ENCODE data around the gene LRIT3.

LRIT3 gene, protein sequence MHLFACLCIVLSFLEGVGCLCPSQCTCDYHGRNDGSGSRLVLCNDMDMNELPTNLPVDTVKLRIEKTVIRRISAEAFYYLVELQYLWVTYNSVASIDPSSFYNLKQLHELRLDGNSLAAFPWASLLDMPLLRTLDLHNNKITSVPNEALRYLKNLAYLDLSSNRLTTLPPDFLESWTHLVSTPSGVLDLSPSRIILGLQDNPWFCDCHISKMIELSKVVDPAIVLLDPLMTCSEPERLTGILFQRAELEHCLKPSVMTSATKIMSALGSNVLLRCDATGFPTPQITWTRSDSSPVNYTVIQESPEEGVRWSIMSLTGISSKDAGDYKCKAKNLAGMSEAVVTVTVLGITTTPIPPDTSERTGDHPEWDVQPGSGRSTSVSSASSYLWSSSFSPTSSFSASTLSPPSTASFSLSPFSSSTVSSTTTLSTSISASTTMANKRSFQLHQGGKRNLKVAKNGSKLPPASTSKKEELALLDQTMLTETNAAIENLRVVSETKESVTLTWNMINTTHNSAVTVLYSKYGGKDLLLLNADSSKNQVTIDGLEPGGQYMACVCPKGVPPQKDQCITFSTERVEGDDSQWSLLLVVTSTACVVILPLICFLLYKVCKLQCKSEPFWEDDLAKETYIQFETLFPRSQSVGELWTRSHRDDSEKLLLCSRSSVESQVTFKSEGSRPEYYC

DNA sequence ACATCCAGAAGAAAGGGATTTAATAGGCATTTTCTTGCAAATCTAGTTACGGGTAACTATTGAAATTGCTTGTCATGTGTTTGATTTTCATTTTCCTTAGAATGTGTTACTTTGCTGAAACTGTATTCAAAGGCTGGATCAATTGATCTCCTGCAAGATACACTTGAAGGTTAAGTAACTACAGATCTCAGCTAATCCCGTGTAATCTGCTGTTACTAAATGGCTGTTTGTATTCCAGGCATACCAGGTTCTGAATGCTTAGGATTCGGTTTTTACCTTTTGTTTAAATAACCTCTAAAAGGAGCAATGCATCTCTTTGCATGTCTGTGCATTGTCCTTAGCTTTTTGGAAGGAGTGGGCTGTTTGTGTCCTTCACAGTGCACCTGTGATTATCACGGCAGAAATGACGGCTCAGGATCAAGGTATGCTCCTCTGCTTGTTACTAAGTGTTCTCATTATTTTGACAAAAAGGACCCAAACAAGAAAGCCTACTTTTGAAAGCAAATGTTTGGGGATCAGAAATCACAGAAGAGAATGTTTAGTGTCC is at the start of gene LRIT3:
LRIT3 (plus strand) TSS at position 212 of the 547 bp plus-strand sequence; CDS start at position 307, 95 bp downstream.
- DNase-seq: no peak

DNA sequence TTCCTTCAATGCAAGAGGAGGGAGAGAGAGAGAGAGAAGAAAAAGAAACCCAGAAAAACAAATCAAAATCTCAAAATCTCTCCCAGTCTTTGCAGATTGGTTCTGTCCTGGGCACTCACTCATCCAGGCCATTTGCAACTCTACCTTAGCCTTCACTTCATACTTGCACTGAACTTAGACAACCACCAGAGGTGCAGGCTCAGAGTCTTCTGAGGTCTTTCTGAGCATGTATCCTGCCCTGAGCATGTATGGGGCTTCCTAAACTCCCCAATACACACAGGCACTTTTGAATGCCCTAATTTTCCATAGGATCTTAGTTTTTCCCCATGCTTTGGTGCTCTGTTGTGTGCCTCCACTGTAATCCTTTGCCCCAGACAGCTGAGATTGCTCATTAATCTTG is 49.0 kb upstream of the LRIT3 start:
- no peak for DNase-seq

DNA sequence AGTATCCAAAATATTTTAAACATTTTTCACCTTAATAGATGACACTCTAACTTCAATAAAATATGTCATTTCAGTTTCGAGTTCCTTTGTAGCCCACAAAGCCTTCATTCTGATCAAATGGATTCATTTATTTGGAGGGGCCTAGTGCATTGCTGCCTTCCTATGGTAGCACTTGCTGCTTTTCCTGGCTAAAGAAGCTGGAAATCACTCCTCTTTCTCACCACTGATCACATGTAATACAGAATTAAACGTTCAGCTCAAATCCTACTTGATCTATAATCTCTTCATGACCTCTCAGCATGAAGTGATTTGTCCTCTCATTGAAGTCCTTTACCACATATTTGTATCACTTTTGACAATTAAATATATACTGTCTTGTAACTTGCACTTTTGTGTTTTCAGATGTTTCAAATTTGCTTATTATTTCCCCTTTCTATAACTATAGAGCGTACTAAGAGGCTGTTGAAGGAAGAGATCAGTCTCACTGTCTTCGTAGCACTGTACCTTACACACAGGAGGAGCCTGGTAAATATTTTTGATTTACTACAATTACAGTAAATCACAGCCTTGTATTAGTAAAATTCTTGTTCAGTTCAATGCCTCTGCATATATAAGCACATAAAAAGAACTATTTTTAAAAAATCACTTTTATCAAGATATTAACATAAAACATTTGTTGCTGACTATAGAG is 46.7 kb upstream of the LRIT3 start:
- no peak for DNase-seq

DNA sequence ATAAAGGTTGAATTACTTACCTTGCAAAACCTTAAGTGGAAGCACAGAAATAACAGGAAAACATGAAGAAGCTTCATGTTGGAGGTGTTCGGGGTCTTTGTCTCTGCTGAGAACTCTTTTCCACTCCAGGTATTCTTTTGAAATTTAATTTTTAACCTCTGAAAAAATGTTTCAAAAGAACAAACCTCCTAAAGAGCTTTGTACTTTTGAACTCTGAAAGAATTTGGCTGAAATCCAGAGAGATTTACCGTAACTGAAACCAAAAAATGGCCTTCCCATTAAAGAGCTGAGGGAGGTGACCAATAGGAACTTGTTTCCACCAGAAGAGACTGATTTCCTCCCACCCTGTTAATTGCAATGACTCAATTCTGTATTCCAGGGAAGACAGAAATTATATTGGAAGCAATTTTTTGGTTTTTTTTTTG is 46.0 kb upstream of the LRIT3 start, which contains the start of gene CFI:
CFI (minus strand) TSS at position 105 of the 425 bp plus-strand sequence; CDS start at position 77, 28 bp downstream.
- no peak for DNase-seq

DNA sequence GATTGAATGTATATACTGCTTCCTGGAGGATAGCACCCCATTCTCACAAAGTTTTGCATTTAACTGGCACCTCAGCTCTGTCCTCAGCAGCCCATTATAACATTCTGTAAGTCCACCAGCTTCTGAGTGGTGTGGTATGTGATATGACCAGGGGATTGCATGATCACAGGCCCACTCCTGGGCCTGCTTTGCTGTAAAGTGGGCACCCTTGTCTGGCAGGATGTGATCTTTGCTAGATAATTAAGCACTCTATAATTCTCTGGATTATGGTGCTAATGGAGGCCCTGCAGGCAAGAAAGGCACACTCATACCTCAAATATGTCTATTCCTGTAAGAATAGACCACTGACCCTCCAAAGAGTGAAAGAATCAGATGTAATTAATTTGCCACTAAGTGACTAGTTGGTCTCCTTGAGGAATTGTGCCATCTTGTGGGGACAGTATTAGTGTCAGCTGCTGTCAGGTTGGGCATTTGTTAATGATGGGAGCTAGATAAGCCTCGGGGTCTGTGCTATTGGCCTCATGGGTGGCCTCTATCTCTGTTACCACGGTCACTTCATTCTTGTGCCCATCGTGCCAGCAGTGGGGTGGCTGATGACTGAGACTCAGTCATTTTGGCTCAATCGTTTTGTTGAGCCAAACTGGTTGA is 43.9 kb upstream of the LRIT3 start:
- DNase-seq: no peak

DNA sequence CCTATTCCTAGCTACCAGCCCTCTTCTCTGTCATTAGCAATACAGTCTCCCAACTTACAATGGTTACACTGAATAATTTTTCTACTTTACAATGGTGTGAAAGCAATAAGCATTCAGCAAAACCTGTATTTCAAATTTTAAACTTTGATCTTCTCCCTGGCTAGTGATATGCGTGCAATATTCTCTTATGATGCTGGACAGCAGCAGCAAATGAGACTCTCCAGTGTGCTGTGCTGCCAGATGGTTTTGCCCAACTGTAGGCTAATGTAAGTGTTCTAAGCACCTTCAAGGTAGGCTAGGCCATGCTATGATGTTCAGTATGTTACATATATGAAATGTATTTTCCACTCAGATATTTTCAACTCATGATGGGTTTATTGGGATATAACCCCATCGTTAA is 38.3 kb upstream of the LRIT3 start:
- no peak for DNase-seq

DNA sequence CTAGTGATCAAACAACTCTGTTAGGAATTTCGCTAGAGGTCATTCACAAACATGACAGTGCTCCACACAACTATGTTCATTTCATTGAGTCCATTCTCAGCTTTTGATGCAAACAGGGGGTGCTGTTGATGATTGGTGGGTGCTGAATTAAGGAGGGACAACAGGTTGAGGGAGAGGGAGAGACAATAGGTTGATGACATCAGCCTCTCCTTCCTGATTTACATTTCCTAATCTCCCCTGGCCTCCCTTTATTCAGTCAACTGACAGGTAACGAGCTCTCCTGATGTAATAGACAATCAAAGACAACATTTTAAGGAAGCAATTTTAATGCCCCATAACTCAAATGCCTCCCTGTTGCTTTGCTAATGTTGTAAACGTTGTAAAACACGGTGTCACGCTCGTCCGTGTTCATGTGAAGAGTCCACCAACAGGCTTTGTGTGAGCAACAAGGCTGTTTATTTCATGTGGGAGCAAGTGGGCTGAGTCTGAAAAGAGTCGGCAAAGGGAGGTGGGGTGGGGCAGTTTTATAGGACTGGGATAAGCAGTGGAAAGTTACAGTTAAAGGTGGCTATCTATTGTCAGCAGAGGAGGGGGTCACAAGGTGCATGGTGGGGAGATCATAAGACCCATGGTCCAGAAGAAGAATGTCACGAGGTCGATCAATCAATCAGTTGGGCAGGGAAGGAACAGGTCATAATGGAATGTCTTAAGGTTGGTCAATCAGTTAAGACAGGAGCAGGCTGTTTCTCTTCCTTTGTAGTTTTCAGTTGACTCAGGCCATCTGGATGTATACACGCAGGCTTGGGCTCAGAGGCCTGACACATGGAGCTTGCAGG is 37.1 kb upstream of the LRIT3 start:
- no peak for DNase-seq

DNA sequence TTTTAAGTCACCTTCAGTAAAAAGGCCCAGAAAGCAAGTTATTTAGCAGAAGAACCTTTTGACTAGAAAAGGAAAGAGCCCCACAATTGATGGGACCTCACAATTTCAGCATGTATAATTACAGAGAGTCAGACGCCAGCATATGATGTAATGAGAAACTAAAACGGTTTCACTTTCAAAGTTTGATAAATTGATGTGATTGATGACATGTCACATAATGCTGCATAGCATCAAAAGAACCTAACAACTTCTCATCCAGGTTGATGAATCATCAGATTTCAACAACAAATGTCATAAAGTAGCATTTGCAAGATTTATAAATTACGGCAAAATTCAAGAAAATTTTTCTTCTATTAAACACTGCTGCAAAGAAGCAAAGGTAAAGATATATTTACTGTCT is 36.2 kb upstream of the LRIT3 start:
- DNase-seq: no peak

DNA sequence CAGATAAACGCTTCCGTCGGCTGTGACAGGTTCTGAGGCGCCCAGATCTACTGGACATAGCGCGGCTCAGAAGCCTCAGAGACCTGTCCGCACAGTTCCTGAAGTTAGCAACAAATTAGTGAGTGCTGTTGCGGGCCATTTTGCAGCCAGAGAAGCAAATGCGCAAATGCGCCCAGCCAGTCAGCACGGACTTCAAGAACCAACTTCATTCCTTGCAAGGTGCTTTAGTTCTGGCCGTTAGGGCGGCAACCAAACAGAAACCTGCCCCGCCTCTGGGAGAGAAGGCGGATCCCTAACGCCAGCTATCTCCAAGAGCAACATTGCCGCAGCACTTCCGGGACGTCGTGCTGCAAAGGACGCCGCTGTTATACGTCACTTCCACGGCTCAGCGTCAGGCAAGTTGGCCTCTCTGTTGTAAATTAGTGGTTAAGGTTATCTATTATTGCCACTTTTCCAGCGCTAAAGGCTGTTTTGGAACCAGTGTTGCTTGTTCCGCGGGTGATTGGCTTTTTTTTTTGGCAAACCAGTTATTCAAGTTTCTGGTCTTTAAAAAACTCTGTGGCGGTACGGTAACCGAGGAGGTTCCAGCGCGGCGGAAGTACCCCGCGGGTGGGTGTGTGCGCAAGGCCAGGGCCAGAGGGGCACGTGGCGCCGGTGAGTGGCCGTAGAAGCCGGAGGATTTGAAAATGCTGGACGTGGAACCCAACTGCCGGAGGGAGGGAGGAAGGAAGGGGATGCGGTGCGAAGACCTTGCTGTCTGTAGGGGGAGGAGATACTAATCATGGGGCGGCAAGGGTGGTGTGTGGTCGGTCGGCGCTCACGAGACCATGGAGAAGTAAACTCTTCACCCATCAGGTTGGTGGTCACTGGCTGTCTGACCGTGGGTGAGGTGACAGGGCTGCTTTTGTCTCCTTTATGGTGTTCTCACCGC is 32.5 kb upstream of the LRIT3 start, which contains the start of gene GAR1:
GAR1 (plus strand) TSS at position 612 of the 931 bp plus-strand sequence. CDS start 403 bp downstream, outside the sequence.
- peak; percentile 78 for DNase-seq

DNA sequence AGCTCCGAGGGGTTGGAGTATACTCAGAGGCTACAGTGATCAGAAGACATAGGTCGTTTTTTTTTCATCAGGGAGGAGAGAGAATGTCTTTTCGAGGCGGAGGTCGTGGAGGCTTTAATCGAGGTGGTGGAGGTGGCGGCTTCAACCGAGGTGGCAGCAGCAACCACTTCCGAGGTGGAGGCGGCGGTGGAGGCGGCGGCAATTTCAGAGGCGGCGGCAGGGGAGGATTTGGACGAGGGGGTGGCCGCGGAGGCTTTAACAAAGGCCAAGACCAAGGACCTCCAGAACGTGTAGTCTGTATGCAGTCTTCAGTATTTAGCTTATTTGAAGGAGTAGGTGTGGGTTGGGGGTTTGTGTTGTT is 31.8 kb upstream of the LRIT3 start:
- peak; percentile 46 for DNase-seq

DNA sequence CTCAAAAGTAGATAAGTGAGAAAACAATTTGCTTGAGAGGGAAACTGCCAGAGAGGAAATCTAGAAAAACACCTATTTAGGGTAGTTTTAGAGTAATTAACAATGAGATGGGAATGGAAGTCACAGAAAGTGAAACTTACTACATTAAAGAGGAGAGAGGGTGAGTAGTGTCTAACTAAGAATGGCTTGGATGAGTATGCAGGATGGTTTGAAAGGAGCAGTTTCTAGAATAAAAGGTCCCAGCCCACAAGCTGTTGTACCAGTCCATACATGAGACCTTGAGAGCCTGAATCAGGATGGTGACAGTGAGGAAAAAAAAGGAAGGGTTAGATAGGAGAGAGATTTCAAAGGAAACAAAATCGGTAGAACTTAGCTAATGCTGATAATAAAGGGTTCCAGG is 31.0 kb upstream of the LRIT3 start:
- DNase-seq: no peak

DNA sequence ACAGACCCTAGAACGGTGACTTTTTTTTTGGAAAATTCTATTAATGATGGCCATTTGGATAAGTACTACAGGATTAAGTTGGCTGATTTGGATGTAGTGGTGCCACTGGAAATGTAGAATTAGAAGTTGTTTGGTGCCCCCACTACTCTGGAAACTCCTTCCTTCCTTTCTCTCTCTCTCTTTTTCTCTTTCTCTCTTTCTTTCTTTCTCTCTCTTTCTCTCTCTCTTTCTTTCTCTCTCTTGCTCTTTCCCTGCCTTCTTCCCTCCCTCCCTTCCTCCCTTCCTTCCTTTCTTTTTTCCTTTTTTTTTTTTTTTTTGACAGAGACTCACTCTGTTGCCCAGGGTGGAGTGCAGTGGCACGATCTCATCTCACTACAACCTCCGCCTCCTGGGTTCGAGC is 29.6 kb upstream of the LRIT3 start:
- DNase-seq: no peak

DNA sequence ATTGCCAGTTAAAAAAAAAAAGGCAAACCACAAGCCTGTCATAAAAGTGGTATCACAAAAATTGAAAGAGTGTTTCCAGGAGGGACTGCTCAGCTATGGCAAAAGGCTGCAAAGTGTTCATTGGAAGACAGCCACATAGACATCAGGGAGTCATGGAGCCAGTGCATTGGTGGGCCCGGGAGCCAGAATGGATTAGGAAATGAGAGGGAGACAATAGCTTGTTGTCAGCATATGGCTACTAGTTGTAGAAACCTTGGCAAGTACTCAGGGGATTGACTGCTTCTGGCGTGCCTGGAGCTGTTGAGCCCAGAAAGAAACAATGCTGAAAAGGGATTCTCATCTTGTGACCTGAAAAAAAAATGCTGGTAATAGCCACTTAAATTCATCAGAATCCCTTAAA is 27.3 kb upstream of the LRIT3 start:
- no peak for DNase-seq

DNA sequence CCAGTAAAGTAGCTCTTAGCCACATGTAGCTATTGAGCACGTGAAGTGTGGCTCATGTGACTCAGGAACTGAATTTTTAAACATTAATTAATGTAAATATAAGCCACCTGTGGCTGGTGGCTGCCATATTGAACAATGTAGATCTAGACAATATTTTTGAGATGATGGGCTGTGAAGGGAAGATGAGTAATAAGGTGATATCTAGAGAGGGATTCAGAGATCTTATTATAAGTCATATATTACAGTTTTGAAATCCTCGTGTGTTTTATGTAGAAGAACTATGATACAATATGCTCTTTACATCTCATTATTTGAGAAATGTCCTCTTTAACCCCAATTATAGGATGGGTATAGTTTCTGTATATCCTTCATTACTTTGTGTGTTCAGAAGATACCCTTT is 26.7 kb upstream of the LRIT3 start:
- no peak for DNase-seq

DNA sequence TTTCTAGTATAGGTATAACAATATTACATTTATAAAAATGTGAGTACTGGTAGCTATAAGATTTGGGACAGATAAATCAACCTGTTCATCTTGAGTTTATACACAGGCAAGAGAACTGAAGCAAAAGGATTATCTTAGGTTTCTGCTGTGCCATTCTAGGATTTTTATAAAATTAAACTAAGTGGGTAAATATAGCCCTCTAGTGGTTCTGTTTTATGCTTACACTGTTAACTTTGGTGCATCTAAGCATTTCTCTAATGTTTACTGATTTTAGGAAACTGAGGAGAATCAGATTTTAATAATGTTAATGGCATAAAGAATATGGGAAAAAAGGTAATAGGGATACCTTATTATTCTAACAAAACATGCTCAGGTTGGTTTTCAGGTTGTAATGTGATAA is 21.2 kb upstream of the LRIT3 start:
- no peak for DNase-seq

DNA sequence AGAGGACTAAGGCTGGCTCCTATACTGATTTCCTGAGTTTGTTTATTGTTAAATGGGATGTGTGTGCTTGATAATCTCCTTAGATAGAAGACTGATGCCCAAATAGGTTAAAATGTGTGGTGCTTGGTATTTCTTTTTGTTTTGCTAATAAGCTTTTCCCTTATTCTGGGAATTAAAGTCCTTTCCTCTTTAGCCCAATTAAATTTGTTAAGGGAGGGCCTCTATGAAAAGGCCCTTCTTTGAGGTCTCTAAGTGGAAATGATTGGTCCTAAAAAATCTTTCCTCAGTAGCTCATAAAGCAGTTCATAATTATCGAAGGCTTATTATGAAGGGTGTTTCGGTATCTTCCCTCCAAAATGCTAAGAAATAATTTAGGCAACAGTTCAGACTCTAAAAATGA is 20.2 kb upstream of the LRIT3 start, which contains the start of gene RRH:
RRH (plus strand) TSS at position 301 of the 400 bp plus-strand sequence; CDS start at position 357, 56 bp downstream.
- DNase-seq: no peak

DNA sequence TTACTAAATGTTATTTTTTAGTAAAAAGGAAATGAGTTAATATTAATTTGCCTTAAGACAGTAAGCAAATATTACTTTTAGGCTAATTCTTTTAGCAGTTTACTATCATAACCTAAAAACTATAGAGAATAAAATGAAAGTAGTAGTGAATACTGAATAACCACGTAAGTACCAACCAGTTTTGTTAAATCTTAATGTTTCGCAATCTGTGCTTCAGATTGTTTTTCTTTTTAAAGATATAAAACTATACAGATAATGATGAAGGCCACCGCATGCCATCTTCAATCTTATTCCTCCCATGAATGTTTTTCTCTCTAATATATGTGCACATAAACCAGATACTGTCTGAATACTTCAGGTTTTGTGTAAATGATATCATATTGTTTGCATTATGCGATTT is 14.2 kb upstream of the LRIT3 start:
- DNase-seq: no peak

DNA sequence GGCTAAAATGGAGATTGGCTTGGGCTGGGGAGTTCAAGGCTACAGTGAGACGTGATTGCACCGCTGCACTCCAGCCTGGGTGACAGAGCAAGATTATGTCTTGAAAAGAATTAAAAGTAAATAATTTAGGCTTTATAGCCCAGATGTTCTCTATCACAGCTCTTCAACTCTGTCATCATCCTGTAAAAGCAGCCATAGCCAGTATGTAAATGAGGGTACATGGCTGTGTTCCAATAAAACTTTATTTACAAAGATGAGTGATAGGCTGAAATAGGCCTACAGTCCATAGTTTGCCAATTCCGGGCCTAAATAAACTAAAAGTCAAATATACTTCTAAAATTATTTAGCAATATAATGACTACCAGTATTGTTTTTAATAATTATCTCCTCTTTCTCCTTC is 10.9 kb upstream of the LRIT3 start:
- no peak for DNase-seq

DNA sequence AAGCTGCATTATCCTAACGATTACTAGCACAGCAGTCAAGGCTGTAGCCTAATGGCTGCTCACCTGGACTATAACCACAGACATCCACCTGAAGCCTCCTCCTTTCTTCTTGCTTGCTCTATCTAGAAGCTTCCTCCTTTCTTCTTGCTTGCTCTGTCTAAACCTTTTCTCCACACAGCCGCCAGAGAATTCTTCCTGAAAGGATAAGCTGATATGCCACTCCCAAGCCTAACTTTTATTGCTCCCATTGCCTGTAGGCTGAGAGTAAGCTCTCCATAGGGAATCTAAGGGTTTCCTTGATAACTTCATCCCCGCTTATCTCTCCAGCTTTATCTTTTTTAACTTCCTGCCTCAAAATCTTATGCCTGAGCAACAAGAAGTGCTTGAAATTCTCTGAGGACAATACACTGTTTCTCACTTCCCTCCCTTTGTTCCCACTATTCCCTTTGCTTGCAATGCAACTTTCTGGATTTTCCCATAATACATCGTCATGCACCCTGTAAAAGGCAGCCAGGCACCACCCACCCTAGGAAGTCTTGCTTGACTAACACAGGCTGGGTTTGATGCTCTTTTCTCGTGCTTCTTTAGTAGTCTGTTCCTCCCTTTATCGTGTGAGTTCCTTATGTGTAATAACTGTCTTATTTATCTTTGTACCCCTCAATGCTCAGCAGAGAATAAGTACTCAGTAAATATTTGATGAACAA is 1.4 kb upstream of the LRIT3 start:
- DNase-seq: no peak

DNA sequence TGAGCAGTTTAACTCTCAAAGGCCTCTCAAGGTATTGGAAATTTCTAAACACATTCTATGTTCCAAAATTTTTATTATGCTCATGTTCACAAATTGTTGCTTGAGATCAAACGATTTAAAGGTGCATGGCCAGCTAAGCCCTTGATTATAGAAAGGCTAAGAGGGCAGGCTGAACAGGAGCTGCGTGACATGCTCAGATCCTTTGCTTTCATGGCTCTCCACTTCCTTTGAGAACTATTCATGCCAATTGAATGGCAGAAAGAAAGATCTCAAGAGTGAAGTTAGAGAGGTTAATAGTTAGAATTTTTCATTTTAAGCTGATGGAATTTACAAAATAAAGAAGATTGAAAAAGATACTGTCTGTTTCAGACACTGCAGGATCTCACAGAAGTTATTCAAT is 594 bp downstream of the LRIT3 start:
- no peak for DNase-seq
